Ovary (tissue), 3 donors: ENCODE results near the gene TSPOAP1.

Experiments
- EP300 ChIP-seq: sonication (generic); formaldehyde crosslinking; IDR thresholded peaks from one replicate; pipeline ENCODE4 v1.6.1; 2017; ENCODE audit warnings: antibody characterized with exemption
- POLR2A ChIP-seq: fragments of 450-650 bp; IDR thresholded peaks from one replicate; pipeline ENCODE4 v1.6.1; 2017; ENCODE audit warnings: antibody characterized with exemption, mild to moderate bottlenecking, moderate library complexity
- TF ChIP-seq, protein P1 (sequence below), 3 donors: fragments of 450-650 bp in 2 of 3; fragments of 200-600 bp in 1 of 3; IDR thresholded peaks; one replicate each; pipeline versions ENCODE4 v1.5.1 to v1.8.0; 2016 to 2022; ENCODE audit warnings: antibody characterized with exemption in 3 of 3, mild to moderate bottlenecking in 1 of 3
- donor health status: DM: no; HTN: no; CAD: no.

DNA sequence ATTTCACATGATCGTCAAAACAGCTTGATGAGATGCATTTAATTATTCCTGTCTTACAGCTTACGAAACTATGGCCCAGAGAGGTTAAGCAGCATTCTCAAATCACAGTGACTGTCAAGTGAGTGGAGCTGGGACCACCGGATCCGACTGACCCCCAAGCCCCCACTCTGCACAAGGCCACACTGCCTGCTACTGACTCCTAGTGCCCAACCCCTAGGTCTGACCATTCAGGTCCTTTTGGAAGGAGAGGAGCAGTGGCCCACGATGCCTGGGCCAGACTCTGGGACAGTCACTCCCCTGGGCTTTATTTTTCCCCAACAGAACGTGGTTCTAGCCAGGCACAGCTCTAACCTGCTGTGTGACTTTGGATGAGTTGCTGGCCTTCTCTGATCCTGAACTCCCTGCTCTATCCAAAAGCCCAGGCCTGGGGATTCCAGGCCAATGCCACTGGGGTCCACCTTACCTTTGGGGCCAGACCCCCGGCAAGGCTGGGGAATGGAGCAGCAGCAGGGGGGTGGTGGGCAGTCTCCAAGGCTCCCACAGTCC lies 9.9 kb downstream of the TSPOAP1 start:
- TF ChIP-seq, protein P1, sequence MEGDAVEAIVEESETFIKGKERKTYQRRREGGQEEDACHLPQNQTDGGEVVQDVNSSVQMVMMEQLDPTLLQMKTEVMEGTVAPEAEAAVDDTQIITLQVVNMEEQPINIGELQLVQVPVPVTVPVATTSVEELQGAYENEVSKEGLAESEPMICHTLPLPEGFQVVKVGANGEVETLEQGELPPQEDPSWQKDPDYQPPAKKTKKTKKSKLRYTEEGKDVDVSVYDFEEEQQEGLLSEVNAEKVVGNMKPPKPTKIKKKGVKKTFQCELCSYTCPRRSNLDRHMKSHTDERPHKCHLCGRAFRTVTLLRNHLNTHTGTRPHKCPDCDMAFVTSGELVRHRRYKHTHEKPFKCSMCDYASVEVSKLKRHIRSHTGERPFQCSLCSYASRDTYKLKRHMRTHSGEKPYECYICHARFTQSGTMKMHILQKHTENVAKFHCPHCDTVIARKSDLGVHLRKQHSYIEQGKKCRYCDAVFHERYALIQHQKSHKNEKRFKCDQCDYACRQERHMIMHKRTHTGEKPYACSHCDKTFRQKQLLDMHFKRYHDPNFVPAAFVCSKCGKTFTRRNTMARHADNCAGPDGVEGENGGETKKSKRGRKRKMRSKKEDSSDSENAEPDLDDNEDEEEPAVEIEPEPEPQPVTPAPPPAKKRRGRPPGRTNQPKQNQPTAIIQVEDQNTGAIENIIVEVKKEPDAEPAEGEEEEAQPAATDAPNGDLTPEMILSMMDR (IDR thresholded peaks at IDR 0.05): no peak
- TF ChIP-seq POLR2A: no peak
- no peak for TF ChIP-seq EP300
